H9 (cell line): ENCODE data around the gene SCD5. TPM values are rescaled to one million over a fixed set of nuclear protein-coding genes. Genes with fewer than 3 reads are reported as not detected.

Experiments
- DNase-seq: peaks from one replicate; pipeline ENCODE4 v3.0.0-alpha.2; 2017
- H2AFZ ChIP-seq: one replicate; pipeline ENCODE4 v1.6.1; 2013; ENCODE audit warnings: mild to moderate bottlenecking, low read length, control low read depth, moderate library complexity
- H2AK5ac ChIP-seq: 2 replicates; pipeline ENCODE4 v1.6.1; 2013; ENCODE audit warnings: low read length, control low read depth, mixed read lengths; ENCODE audit not compliant: insufficient read length
- H2BK120ac ChIP-seq: one replicate; pipeline ENCODE4 v1.6.1; 2013; ENCODE audit warnings: low read depth, mild to moderate bottlenecking, low read length, control low read depth, inconsistent platforms; ENCODE audit not compliant: poor library complexity, severe bottlenecking
- H2BK12ac ChIP-seq: 2 replicates; pipeline ENCODE4 v1.6.1; 2013; ENCODE audit warnings: low read length, control low read depth, mixed read lengths, low read depth; ENCODE audit not compliant: insufficient read length
- H2BK15ac ChIP-seq: 2 replicates; pipeline ENCODE4 v1.6.1; 2013; ENCODE audit warnings: low read depth, low read length, control low read depth
- H2BK20ac ChIP-seq: one replicate; pipeline ENCODE4 v1.6.1; 2013; ENCODE audit warnings: low read depth, mild to moderate bottlenecking, low read length, control low read depth, inconsistent platforms; ENCODE audit not compliant: poor library complexity, severe bottlenecking
- H2BK5ac ChIP-seq: 2 replicates; pipeline ENCODE4 v1.6.1; 2013; ENCODE audit warnings: low read length, control low read depth, mixed read lengths; ENCODE audit not compliant: insufficient read length
- H3K14ac ChIP-seq: 2 replicates; pipeline ENCODE4 v1.6.1; 2013; ENCODE audit warnings: low read length, control low read depth; ENCODE audit not compliant: insufficient read depth
- H3K18ac ChIP-seq: 2 replicates; pipeline ENCODE4 v1.6.1; 2013; ENCODE audit warnings: low read depth, mild to moderate bottlenecking, mixed read lengths, low read length, control low read depth; ENCODE audit not compliant: insufficient read length
- H3K23ac ChIP-seq: 2 replicates; pipeline ENCODE4 v1.6.1; 2013; ENCODE audit warnings: low read length, control low read depth, mixed read lengths, low read depth; ENCODE audit not compliant: insufficient read length
- H3K23me2 ChIP-seq: 2 replicates; pipeline ENCODE4 v1.6.1; 2013; ENCODE audit warnings: low read depth, mild to moderate bottlenecking, mixed read lengths, low read length, control low read depth; ENCODE audit not compliant: insufficient read length, poor library complexity, severe bottlenecking
- H3K27ac ChIP-seq: 2 replicates; pipeline ENCODE4 v1.5.1; 2013; ENCODE audit warnings: low read length, control low read depth, mixed read lengths, low read depth; ENCODE audit not compliant: insufficient read length
- H3K27me3 ChIP-seq: 2 replicates; pipeline ENCODE4 v1.6.1; 2013; ENCODE audit warnings: low read length, control low read depth, inconsistent platforms; ENCODE audit not compliant: insufficient read depth
- H3K4ac ChIP-seq: 2 replicates; pipeline ENCODE4 v1.6.1; 2013; ENCODE audit warnings: low read depth, mild to moderate bottlenecking, control low read depth, inconsistent platforms, low read length, moderate library complexity
- H3K4me1 ChIP-seq: 2 replicates; pipeline ENCODE4 v1.6.1; 2013; ENCODE audit warnings: low read length, control low read depth, inconsistent platforms; ENCODE audit not compliant: insufficient read depth
- H3K4me2 ChIP-seq: 2 replicates; pipeline ENCODE4 v1.6.1; 2013; ENCODE audit warnings: low read length, control low read depth, mixed read lengths; ENCODE audit not compliant: insufficient read length, insufficient read depth
- H3K56ac ChIP-seq: 2 replicates; pipeline ENCODE4 v1.6.1; 2013; ENCODE audit warnings: low read depth, mild to moderate bottlenecking, mixed read lengths, low read length, control low read depth; ENCODE audit not compliant: insufficient read length
- H3K79me1 ChIP-seq: 2 replicates; pipeline ENCODE4 v1.6.1; 2013; ENCODE audit warnings: low read depth, mild to moderate bottlenecking, moderate library complexity, low read length, control low read depth, inconsistent platforms; ENCODE audit not compliant: insufficient read depth, poor library complexity, severe bottlenecking
- H3K79me2 ChIP-seq: 2 replicates; pipeline ENCODE4 v1.6.1; 2013; ENCODE audit warnings: low read length, control low read depth, inconsistent platforms; ENCODE audit not compliant: insufficient read depth
- H3K9ac ChIP-seq: 2 replicates; pipeline ENCODE4 v1.6.1; 2013; ENCODE audit warnings: low read length, control low read depth, mixed read lengths; ENCODE audit not compliant: insufficient read length; ENCODE audit errors: extremely low read depth
- H3K9me3 ChIP-seq: one replicate; pipeline ENCODE4 v1.6.1; 2013; ENCODE audit warnings: low read depth, low read length, inconsistent platforms; ENCODE audit not compliant: control insufficient read depth
- H3T11ph ChIP-seq: one replicate; pipeline ENCODE4 v1.6.1; 2013; ENCODE audit warnings: mild to moderate bottlenecking, low read length, control low read depth, inconsistent platforms
- H4K20me1 ChIP-seq: one replicate; pipeline ENCODE4 v1.6.1; 2013; ENCODE audit not compliant: control insufficient read depth, insufficient read length, insufficient read depth
- H4K5ac ChIP-seq: 2 replicates; pipeline ENCODE4 v1.6.1; 2013; ENCODE audit warnings: low read depth, mild to moderate bottlenecking, mixed read lengths, low read length, control low read depth; ENCODE audit not compliant: insufficient read length
- H4K8ac ChIP-seq: replicated peaks from 2 replicates; pipeline ENCODE4 v1.6.1; 2013; ENCODE audit warnings: low read length, control low read depth, mixed read lengths, low read depth; ENCODE audit not compliant: insufficient read length
- H4K91ac ChIP-seq: 2 replicates; pipeline ENCODE4 v1.6.1; 2013; ENCODE audit warnings: low read depth, mild to moderate bottlenecking, moderate library complexity, mixed read lengths, low read length, control low read depth; ENCODE audit not compliant: insufficient read length
- H3K27ac Mint-ChIP-seq, 3 experiments: 2 replicates in 2 of 3; 3 replicates in 1 of 3; pipeline ENCODE4 v1.8.0; 2020 to 2021; ENCODE audit warnings: mixed read lengths in 3 of 3, mild to moderate bottlenecking in 1 of 3, moderate library complexity in 1 of 3
- H3K27me3 Mint-ChIP-seq: 2 replicates; pipeline ENCODE4 v1.8.0; 2021; ENCODE audit warnings: low read depth, mild to moderate bottlenecking, moderate library complexity, mixed read lengths
- H3K36me3 Mint-ChIP-seq, 3 experiments: 2 replicates in 2 of 3; 3 replicates in 1 of 3; pipeline ENCODE4 v1.8.0; 2020 to 2021; ENCODE audit warnings: low read depth in 3 of 3, mixed read lengths in 3 of 3; ENCODE audit not compliant: insufficient read depth in 1 of 3
- H3K4me1 Mint-ChIP-seq, 2 experiments: 2 replicates each; pipeline ENCODE4 v1.8.0; 2020; ENCODE audit warnings: mixed read lengths in 2 of 2
- H3K4me3 Mint-ChIP-seq, 2 experiments: 2 replicates in 1 of 2; 3 replicates in 1 of 2; pipeline ENCODE4 v1.8.0; 2020 to 2021; ENCODE audit warnings: mild to moderate bottlenecking in 2 of 2, mixed read lengths in 2 of 2, moderate library complexity in 1 of 2
- H3K9me3 Mint-ChIP-seq, 2 experiments: 2 replicates in 1 of 2; 3 replicates in 1 of 2; pipeline ENCODE4 v1.8.0; 2020; ENCODE audit warnings: mild to moderate bottlenecking in 2 of 2, mixed read lengths in 2 of 2, moderate library complexity in 1 of 2
- CTCF ChIP-seq: fragments of 200-600 bp; sonication (generic); conservative IDR thresholded peaks from 3 replicates; pipeline ENCODE4 v1.8.0; 2021; ENCODE audit warnings: antibody characterized with exemption, mild to moderate bottlenecking
- WGBS: extraction: QIAGEN DNeasy Blood & Tissue Kit; methylation state at CpG from one replicate; pipeline ENCODE4 v1.1.7; 2013; ENCODE audit warnings: missing lambda C conversion rate, low lambda C conversion rate, mixed read lengths; ENCODE audit not compliant: insufficient read length; ENCODE audit errors: extremely low coverage; 5-methylcytosine and 5-hydroxymethylcytosine counted together
- total RNA-seq: library from RNA; stranded (reverse); gene quantifications from 2 replicates; pipeline ENCODE4 v1.2.1, GENCODE V29; 2021

SCD5 gene
- total RNA-seq, 1 experiment from 2014 or later, result 0.68 TPM

- Histone ChIP-seq H3K23ac (no peak overlapping the region), H2AFZ (no peak overlapping the region), H3K27ac (no peak overlapping the region), H2AK5ac (no peak overlapping the region), H3K14ac (no peak overlapping the region), H3K23me2 (no peaks in the 10 kb centered on the region), H3K56ac (no peak overlapping the region), H3K18ac (no peak overlapping the region), H4K20me1 (no peaks in the 10 kb centered on the region), H3K4me1 (no peaks in the 10 kb centered on the region), H3K9me3 (no peaks in the 10 kb centered on the region), H2BK15ac (no peak overlapping the region), H2BK5ac (no peak overlapping the region), H4K5ac (no peak overlapping the region), H3T11ph (no peak overlapping the region), H2BK12ac (no peak overlapping the region), H2BK120ac (no peak overlapping the region), H4K8ac (no peak overlapping the region), H3K9ac (no peak overlapping the region), H3K79me1 (no peaks in the 10 kb centered on the region), H3K79me2 (no peaks in the 10 kb centered on the region), H3K4ac (no peak overlapping the region), H4K91ac (no peak overlapping the region), H3K4me2 (no peak overlapping the region), H2BK20ac (no peak overlapping the region), H3K27me3 (no peaks in the 10 kb centered on the region)
- H3K4me3 Mint-ChIP-seq, result no peak overlapping the region
- no peak for TF ChIP-seq CTCF
- WGBS, result no CpG with 5 or more reads among the region's 2 CpGs
- no peak overlapping the region for H3K27ac Mint-ChIP-seq
- H3K4me1 Mint-ChIP-seq, result no peaks in the 10 kb centered on the region
- H3K9me3 Mint-ChIP-seq, result no peaks in the 10 kb centered on the region
- H3K27me3 Mint-ChIP-seq, result peaks cover 4% of the 10 kb centered on the region
- no peaks in the 10 kb centered on the region for H3K36me3 Mint-ChIP-seq
- DNase-seq, result no peak
These were observed 107.2 kb downstream of the SCD5 start for GRCh38 chr4:82691431-82691830.
